RWPE2 (cell line): ENCODE results near the gene DUSP22.

ENCODE experiments used
- ATAC-seq: fragments of 200-7000 bp; cut with Tn5 transposase; 3 replicates; pipeline ENCODE4 v1.9.1; 2021; ENCODE audit warnings: low read depth
- DNase-seq: peaks from one replicate; pipeline ENCODE4 v3.0.0-alpha.2; 2020; ENCODE audit warnings: low spot score
- H3K27ac ChIP-seq: fragments of 450-650 bp; 2 replicates; pipeline ENCODE4 v1.5.1; 2017; ENCODE audit warnings: mild to moderate bottlenecking; ENCODE audit not compliant: poor library complexity, severe bottlenecking
- H3K27me3 ChIP-seq: fragments of 250-450 bp; sonication (Bioruptor Pico); 2 replicates; pipeline ENCODE4 v1.5.1; 2021; ENCODE audit warnings: mild to moderate bottlenecking, moderate library complexity; ENCODE audit not compliant: insufficient read depth, poor library complexity, severe bottlenecking
- H3K36me3 ChIP-seq: fragments of 250-450 bp; sonication (Bioruptor Pico); 2 replicates; pipeline ENCODE4 v1.5.1; 2020; ENCODE audit warnings: low read depth, mild to moderate bottlenecking, moderate library complexity
- H3K4me1 ChIP-seq: fragments of 250-450 bp; sonication (Bioruptor Pico); 2 replicates; pipeline ENCODE4 v1.5.1; 2021; ENCODE audit warnings: mild to moderate bottlenecking, moderate library complexity; ENCODE audit not compliant: insufficient read depth, poor library complexity, severe bottlenecking
- H3K4me3 ChIP-seq: fragments of 250-450 bp; sonication (Bioruptor Pico); 2 replicates; pipeline ENCODE4 v1.5.1; 2021; ENCODE audit warnings: mild to moderate bottlenecking, moderate library complexity; ENCODE audit not compliant: severe bottlenecking
- H3K9me3 ChIP-seq: fragments of 250-450 bp; sonication (Bioruptor Pico); 2 replicates; pipeline ENCODE4 v1.5.1; 2021; ENCODE audit warnings: mild to moderate bottlenecking, moderate library complexity; ENCODE audit not compliant: severe bottlenecking
- TF ChIP-seq, protein P1 (sequence below): fragments of 450-650 bp; IDR thresholded peaks from one replicate; pipeline ENCODE4 v1.5.1; 2017; ENCODE audit warnings: mild to moderate bottlenecking, moderate library complexity; ENCODE audit not compliant: poor library complexity, severe bottlenecking

The DUSP22 gene

DNA sequence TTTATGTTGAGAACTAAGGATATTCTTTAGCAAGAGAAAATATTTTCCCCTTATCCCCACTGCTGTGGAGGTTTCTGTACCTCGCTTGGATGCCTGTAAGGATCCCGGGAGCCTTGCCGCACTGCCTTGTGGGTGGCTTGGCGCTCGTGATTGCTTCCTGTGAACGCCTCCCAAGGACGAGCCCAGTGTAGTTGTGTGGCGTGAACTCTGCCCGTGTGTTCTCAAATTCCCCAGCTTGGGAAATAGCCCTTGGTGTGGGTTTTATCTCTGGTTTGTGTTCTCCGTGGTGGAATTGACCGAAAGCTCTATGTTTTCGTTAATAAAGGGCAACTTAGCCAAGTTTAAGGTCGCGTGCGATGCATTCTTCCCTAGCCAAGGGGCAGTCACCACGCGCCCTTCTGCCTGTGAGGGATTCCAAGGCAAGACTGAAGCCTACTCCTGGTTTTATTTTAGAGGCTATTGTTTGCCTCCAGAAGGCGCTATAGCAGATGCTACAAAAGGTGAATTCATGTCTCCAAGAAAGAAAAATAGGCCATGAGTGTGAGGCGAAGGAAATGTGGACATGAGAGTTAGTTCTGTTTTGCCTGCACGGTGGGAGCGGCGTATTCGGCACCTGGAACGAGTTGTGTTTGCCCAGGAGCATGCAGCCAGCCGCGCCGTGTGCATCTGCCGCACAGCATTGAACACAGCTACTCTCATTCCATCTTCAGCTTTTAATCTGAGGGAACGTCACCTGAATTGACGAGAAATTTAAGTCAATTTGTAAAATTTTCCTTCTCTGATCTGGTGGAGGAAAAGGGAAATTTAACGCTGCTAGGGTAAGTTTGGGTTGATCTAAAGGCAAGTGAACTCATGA lies 59.0 kb downstream of the DUSP22 start:
- DNase-seq (no peak), ATAC-seq (no peak)
- Histone ChIP-seq H3K4me3 (no peak overlapping the region), H3K36me3 (no peaks in the 10 kb centered on the region), H3K27me3 (no peaks in the 10 kb centered on the region), H3K27ac (no peak overlapping the region), H3K9me3 (no peaks in the 10 kb centered on the region), H3K4me1 (no peaks in the 10 kb centered on the region)
- TF ChIP-seq, protein P1, sequence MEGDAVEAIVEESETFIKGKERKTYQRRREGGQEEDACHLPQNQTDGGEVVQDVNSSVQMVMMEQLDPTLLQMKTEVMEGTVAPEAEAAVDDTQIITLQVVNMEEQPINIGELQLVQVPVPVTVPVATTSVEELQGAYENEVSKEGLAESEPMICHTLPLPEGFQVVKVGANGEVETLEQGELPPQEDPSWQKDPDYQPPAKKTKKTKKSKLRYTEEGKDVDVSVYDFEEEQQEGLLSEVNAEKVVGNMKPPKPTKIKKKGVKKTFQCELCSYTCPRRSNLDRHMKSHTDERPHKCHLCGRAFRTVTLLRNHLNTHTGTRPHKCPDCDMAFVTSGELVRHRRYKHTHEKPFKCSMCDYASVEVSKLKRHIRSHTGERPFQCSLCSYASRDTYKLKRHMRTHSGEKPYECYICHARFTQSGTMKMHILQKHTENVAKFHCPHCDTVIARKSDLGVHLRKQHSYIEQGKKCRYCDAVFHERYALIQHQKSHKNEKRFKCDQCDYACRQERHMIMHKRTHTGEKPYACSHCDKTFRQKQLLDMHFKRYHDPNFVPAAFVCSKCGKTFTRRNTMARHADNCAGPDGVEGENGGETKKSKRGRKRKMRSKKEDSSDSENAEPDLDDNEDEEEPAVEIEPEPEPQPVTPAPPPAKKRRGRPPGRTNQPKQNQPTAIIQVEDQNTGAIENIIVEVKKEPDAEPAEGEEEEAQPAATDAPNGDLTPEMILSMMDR: no peak

- Histone ChIP-seq H3K9me3 (no peaks in the 10 kb centered on the region), H3K27me3 (no peaks in the 10 kb centered on the region), H3K36me3 (no peaks in the 10 kb centered on the region), H3K4me1 (no peaks in the 10 kb centered on the region), H3K4me3 (no peak overlapping the region), H3K27ac (no peak overlapping the region)
- DNase-seq (no peak), ATAC-seq (no peak)
- TF ChIP-seq, protein P1: no peak
These were observed 59.6 kb downstream of the DUSP22 start for GRCh38 chr6:351867-352289.

GRCh38 chr6:352474-352873 lies 60.2 kb downstream of the DUSP22 start:
- H3K27ac ChIP-seq: no peak overlapping the region
- H3K4me1 ChIP-seq: no peaks in the 10 kb centered on the region
- ATAC-seq (no peak), DNase-seq (no peak)
- H3K27me3 ChIP-seq: no peaks in the 10 kb centered on the region
- TF ChIP-seq, protein P1: no peak
- no peaks in the 10 kb centered on the region for H3K36me3 ChIP-seq
- no peak overlapping the region for H3K4me3 ChIP-seq
- no peaks in the 10 kb centered on the region for H3K9me3 ChIP-seq

DNA sequence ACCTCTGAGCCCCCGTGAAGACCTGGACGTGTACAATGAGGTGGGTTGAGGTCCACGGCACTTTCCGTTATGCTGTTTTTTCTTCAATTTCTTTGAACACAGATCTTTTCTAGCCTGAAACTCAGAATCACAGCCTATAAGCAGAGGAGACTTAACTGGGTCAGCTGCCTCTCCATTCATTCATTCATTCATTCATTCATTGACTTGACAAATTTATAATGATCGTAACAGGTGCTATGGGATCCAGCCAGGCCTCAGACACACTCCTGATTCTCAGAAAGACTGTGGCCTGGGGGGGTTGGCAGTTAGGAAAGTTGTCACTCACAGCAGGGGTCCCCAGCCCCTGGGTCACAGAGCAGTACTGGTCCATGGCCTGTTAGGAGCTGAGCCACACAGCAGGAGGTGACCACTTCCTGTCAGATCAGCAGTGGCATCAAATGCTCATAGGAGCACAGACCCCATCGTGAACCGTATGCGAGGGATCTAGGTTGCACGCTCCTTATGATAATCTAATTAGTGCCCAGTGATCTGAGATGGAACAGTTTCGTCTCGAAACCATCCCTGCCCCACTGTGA lies 60.7 kb downstream of the DUSP22 start:
- Histone ChIP-seq H3K4me3 (no peak overlapping the region), H3K27me3 (no peaks in the 10 kb centered on the region), H3K4me1 (no peaks in the 10 kb centered on the region), H3K27ac (no peak overlapping the region), H3K36me3 (no peaks in the 10 kb centered on the region), H3K9me3 (no peaks in the 10 kb centered on the region)
- ATAC-seq (no peak), DNase-seq (no peak)
- TF ChIP-seq, protein P1: no peak
